WTC11 (cell line): ENCODE measurements around the gene DPYSL3.

Experiments
- CBFB ChIP-seq: sonication (generic); formaldehyde crosslinking; IDR thresholded peaks from 2 replicates; pipeline ENCODE4 v1.8.1; 2022; ENCODE audit warnings: mild to moderate bottlenecking, low read depth, missing genetic modification reagents
- FOXP4 ChIP-seq: sonication (generic); formaldehyde crosslinking; IDR thresholded peaks from 2 replicates; pipeline ENCODE4 v1.8.0; 2022; ENCODE audit warnings: mild to moderate bottlenecking, missing genetic modification reagents
- HMGXB4 ChIP-seq: sonication (generic); formaldehyde crosslinking; IDR thresholded peaks from 2 replicates; pipeline ENCODE4 v1.8.1; 2023; ENCODE audit warnings: mild to moderate bottlenecking, moderate library complexity, missing genetic modification reagents
- NFYB ChIP-seq: sonication (generic); formaldehyde crosslinking; conservative IDR thresholded peaks from 2 replicates; pipeline ENCODE4 v1.8.0; 2022; ENCODE audit warnings: low read depth, missing genetic modification reagents
- NR3C1 ChIP-seq: sonication (generic); formaldehyde crosslinking; conservative IDR thresholded peaks from 2 replicates; pipeline ENCODE4 v1.8.1; 2023; ENCODE audit warnings: low read depth, mild to moderate bottlenecking, missing genetic modification reagents
- USF2 ChIP-seq: sonication (generic); formaldehyde crosslinking; IDR thresholded peaks from 2 replicates; pipeline ENCODE4 v1.8.1; 2023; ENCODE audit warnings: mild to moderate bottlenecking, missing genetic modification reagents, moderate library complexity
- TF ChIP-seq, protein P1 (sequence below): fragments of 200-600 bp; IDR thresholded peaks from 2 replicates; pipeline ENCODE4 v1.8.0; 2022; ENCODE audit warnings: antibody characterized with exemption
- TF ChIP-seq, protein P2 (sequence below): sonication (generic); formaldehyde crosslinking; IDR thresholded peaks from 2 replicates; pipeline ENCODE4 v1.8.1; 2023; ENCODE audit warnings: mild to moderate bottlenecking, missing genetic modification reagents, borderline replicate concordance
- TF ChIP-seq, protein P3 (sequence below): fragments of 250-450 bp; sonication (Bioruptor Pico); IDR thresholded peaks from 2 replicates; pipeline ENCODE4 v1.9.0; 2021; ENCODE audit warnings: moderate library complexity, mild to moderate bottlenecking, inconsistent platforms, borderline replicate concordance
- TF ChIP-seq, protein P4 (sequence below): sonication (generic); formaldehyde crosslinking; conservative IDR thresholded peaks from 2 replicates; pipeline ENCODE4 v1.8.1; 2022; ENCODE audit warnings: mild to moderate bottlenecking, missing genetic modification reagents

DNA sequence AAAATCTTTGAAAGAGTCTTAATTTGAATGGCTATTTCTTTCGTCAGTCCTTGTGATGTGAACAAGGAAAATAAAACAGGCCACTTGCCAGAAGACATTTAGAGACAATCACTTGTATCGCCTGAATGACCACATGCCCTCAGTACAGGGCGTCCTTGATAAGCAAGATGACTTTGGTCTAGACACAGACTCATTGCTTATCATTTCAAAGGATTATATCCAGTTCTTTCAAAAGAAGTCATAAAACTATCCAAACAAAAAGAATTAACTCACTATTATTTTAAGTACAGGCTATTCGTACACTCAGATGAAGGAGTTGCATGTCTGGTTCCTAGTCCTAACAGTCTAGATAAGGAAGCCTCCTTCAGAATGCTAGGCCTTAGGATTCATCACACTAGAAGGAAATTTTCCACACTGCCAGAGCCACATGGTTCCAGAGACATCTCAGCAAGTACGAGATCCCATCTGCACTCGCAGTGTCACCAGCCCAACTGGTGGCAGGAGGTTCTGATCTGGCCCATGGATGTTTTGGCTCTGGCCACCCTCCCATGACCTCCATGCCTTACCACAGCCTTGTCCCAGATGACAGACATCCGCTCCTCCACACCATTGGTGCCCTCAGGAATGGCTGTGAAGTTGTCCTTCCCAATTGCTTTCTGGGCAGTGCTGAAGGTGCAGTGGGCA lies 109.6 kb downstream of the DPYSL3 start:
- TF ChIP-seq, protein P1, sequence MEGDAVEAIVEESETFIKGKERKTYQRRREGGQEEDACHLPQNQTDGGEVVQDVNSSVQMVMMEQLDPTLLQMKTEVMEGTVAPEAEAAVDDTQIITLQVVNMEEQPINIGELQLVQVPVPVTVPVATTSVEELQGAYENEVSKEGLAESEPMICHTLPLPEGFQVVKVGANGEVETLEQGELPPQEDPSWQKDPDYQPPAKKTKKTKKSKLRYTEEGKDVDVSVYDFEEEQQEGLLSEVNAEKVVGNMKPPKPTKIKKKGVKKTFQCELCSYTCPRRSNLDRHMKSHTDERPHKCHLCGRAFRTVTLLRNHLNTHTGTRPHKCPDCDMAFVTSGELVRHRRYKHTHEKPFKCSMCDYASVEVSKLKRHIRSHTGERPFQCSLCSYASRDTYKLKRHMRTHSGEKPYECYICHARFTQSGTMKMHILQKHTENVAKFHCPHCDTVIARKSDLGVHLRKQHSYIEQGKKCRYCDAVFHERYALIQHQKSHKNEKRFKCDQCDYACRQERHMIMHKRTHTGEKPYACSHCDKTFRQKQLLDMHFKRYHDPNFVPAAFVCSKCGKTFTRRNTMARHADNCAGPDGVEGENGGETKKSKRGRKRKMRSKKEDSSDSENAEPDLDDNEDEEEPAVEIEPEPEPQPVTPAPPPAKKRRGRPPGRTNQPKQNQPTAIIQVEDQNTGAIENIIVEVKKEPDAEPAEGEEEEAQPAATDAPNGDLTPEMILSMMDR = no peak
- TF ChIP-seq USF2 (CRISPR knock-in tag) = no peak
- TF ChIP-seq, protein P2, sequence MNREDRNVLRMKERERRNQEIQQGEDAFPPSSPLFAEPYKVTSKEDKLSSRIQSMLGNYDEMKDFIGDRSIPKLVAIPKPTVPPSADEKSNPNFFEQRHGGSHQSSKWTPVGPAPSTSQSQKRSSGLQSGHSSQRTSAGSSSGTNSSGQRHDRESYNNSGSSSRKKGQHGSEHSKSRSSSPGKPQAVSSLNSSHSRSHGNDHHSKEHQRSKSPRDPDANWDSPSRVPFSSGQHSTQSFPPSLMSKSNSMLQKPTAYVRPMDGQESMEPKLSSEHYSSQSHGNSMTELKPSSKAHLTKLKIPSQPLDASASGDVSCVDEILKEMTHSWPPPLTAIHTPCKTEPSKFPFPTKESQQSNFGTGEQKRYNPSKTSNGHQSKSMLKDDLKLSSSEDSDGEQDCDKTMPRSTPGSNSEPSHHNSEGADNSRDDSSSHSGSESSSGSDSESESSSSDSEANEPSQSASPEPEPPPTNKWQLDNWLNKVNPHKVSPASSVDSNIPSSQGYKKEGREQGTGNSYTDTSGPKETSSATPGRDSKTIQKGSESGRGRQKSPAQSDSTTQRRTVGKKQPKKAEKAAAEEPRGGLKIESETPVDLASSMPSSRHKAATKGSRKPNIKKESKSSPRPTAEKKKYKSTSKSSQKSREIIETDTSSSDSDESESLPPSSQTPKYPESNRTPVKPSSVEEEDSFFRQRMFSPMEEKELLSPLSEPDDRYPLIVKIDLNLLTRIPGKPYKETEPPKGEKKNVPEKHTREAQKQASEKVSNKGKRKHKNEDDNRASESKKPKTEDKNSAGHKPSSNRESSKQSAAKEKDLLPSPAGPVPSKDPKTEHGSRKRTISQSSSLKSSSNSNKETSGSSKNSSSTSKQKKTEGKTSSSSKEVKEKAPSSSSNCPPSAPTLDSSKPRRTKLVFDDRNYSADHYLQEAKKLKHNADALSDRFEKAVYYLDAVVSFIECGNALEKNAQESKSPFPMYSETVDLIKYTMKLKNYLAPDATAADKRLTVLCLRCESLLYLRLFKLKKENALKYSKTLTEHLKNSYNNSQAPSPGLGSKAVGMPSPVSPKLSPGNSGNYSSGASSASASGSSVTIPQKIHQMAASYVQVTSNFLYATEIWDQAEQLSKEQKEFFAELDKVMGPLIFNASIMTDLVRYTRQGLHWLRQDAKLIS (CRISPR knock-in tag) = no peak
- TF ChIP-seq NFYB (CRISPR knock-in tag) = no peak
- TF ChIP-seq HMGXB4 (CRISPR knock-in tag) = no peak
- TF ChIP-seq, protein P3, sequence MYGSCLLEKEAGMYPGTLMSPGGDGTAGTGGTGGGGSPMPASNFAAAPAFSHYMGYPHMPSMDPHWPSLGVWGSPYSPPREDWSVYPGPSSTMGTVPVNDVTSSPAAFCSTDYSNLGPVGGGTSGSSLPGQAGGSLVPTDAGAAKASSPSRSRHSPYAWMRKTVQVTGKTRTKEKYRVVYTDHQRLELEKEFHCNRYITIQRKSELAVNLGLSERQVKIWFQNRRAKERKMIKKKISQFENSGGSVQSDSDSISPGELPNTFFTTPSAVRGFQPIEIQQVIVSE (CRISPR knock-in tag) = no peak
- TF ChIP-seq CBFB (CRISPR knock-in tag) = no peak
- no peak for TF ChIP-seq NR3C1 (CRISPR knock-in tag)
- no peak for TF ChIP-seq FOXP4
- TF ChIP-seq, protein P4, sequence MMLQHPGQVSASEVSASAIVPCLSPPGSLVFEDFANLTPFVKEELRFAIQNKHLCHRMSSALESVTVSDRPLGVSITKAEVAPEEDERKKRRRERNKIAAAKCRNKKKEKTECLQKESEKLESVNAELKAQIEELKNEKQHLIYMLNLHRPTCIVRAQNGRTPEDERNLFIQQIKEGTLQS (CRISPR knock-in tag) = no peak
